MM.1S (cell line): Measurements from ENCODE around the gene CTDNEP1.

ENCODE experiments used
- DNase-seq: peaks from one replicate; pipeline ENCODE4 v3.0.0-alpha.2; 2015
- H2AFZ ChIP-seq: fragments of 300-600 bp; sonication (generic); 2 replicates; pipeline ENCODE4 v1.6.0; 2016; ENCODE audit warnings: antibody characterized with exemption, low read length
- H3F3A ChIP-seq: fragments of 300-600 bp; sonication (generic); 2 replicates; pipeline ENCODE4 v1.6.1; 2016; ENCODE audit warnings: mild to moderate bottlenecking, antibody characterized with exemption, low read length, moderate library complexity, mixed read lengths; ENCODE audit not compliant: insufficient read depth
- H3K27ac ChIP-seq: fragments of 300-600 bp; sonication (generic); 2 replicates; pipeline ENCODE4 v1.5.1; 2016; ENCODE audit warnings: mild to moderate bottlenecking, low read length
- H3K27me3 ChIP-seq: fragments of 300-600 bp; sonication (generic); replicated peaks from 2 replicates; pipeline ENCODE4 v1.6.0; 2016; ENCODE audit warnings: low read length; ENCODE audit not compliant: insufficient read depth
- H3K36me3 ChIP-seq: fragments of 300-600 bp; sonication (generic); replicated peaks from 2 replicates; pipeline ENCODE4 v1.6.1; 2016; ENCODE audit warnings: mild to moderate bottlenecking, low read length, mixed read lengths; ENCODE audit not compliant: insufficient read depth
- H3K4me1 ChIP-seq: fragments of 300-600 bp; sonication (generic); 2 replicates; pipeline ENCODE4 v1.6.1; 2016; ENCODE audit warnings: low read length, mixed read lengths
- H3K4me2 ChIP-seq: fragments of 300-600 bp; sonication (generic); 2 replicates; pipeline ENCODE4 v1.6.0; 2016; ENCODE audit warnings: low read depth, low read length
- H3K4me3 ChIP-seq: fragments of 300-600 bp; sonication (generic); 2 replicates; pipeline ENCODE4 v1.5.1; 2016; ENCODE audit warnings: low read length, mixed read lengths
- H3K79me2 ChIP-seq: fragments of 300-600 bp; sonication (generic); 2 replicates; pipeline ENCODE4 v1.6.1; 2016; ENCODE audit warnings: mixed run types, low read length, mixed read lengths
- H3K9ac ChIP-seq: fragments of 300-600 bp; sonication (generic); 2 replicates; pipeline ENCODE4 v1.6.1; 2016; ENCODE audit warnings: low read length, mixed read lengths
- H3K9me2 ChIP-seq: fragments of 300-600 bp; sonication (generic); replicated peaks from 2 replicates; pipeline ENCODE4 v1.6.1; 2016; ENCODE audit warnings: mild to moderate bottlenecking, low read length, mixed read lengths; ENCODE audit not compliant: insufficient read depth
- H3K9me3 ChIP-seq: fragments of 300-600 bp; sonication (generic); replicated peaks from 2 replicates; pipeline ENCODE4 v1.6.1; 2016; ENCODE audit warnings: mild to moderate bottlenecking, low read length, mixed read lengths; ENCODE audit not compliant: insufficient read depth
- H4K20me1 ChIP-seq: fragments of 300-600 bp; sonication (generic); 2 replicates; pipeline ENCODE4 v1.6.1; 2016; ENCODE audit warnings: mild to moderate bottlenecking, low read length, moderate library complexity, mixed read lengths; ENCODE audit not compliant: insufficient read depth
- CTCF ChIP-seq: fragments of 300-600 bp; sonication (generic); IDR thresholded peaks from 2 replicates; pipeline ENCODE4 v1.5.1; 2016; ENCODE audit warnings: antibody characterized with exemption, low read length, mixed read lengths
- EZH2 ChIP-seq: fragments of 300-600 bp; sonication (generic); optimal IDR thresholded peaks from 2 replicates; pipeline ENCODE3; 2017; ENCODE audit warnings: low read depth, mild to moderate bottlenecking, antibody characterized with exemption, low read length, mixed read lengths
- EZH2phosphoT487 ChIP-seq: fragments of 300-600 bp; sonication (generic); IDR thresholded peaks from 2 replicates; pipeline ENCODE4 v1.6.1; 2018; ENCODE audit warnings: antibody characterized with exemption, low read length

CTDNEP1 gene

GRCh38 chr17:7236808-7237207 is 14.7 kb downstream of the CTDNEP1 start:
- Histone ChIP-seq H2AFZ (no peak overlapping the region), H3K4me3 (no peak overlapping the region), H3K27ac (no peak overlapping the region), H3K79me2 (peaks cover 86% of the 10 kb centered on the region), H3K27me3 (no peaks in the 10 kb centered on the region), H4K20me1 (no peaks in the 10 kb centered on the region), H3K9me3 (no peaks in the 10 kb centered on the region), H3F3A (peaks cover 45% of the 10 kb centered on the region), H3K4me2 (no peak overlapping the region), H3K36me3 (no peaks in the 10 kb centered on the region; the same call in 1 of the 2 replicates), H3K4me1 (peaks cover 34% of the 10 kb centered on the region), H3K9ac (no peak overlapping the region), H3K9me2 (no peaks in the 10 kb centered on the region)
- DNase-seq, result no peak
- TF ChIP-seq EZH2phosphoT487, result no peak

- Histone ChIP-seq H3K4me3 (no peak overlapping the region), H3K27ac (no peak overlapping the region), H3K9me2 (no peaks in the 10 kb centered on the region), H3K9me3 (no peaks in the 10 kb centered on the region), H2AFZ (no peak overlapping the region), H3K79me2 (peaks cover 84% of the 10 kb centered on the region), H4K20me1 (no peaks in the 10 kb centered on the region), H3K36me3 (no peaks in the 10 kb centered on the region; the same call in 1 of the 2 replicates), H3K4me1 (peaks cover 31% of the 10 kb centered on the region), H3K4me2 (peak overlapping the region; percentile 97), H3F3A (peaks cover 36% of the 10 kb centered on the region), H3K27me3 (no peaks in the 10 kb centered on the region), H3K9ac (no peak overlapping the region)
- no peak for DNase-seq
- TF ChIP-seq EZH2 (no peak), CTCF (no peak), EZH2phosphoT487 (no peak)
Measured at GRCh38 chr17:7235693-7236665, 15.6 kb downstream of the CTDNEP1 start.

GRCh38 chr17:7234083-7234951 is 17.2 kb downstream of the CTDNEP1 start, which contains the start of gene DVL2:
Gene DVL2, minus strand, starts transcription at chr17:7234517. Its CDS starts 255 bp downstream, at chr17:7234262.
- H3K79me2 ChIP-seq, result peaks cover 86% of the 10 kb centered on the region
- TF ChIP-seq EZH2phosphoT487 (no peak), EZH2 (no peak), CTCF (no peak)
- H3K4me2 ChIP-seq, result peak within 1 kb of the TSS; percentile 97
- H3K9ac ChIP-seq, result peak within 1 kb of the TSS; percentile 79
- peak within 1 kb of the TSS; percentile 46; the same call in 1 of the 2 replicates for H3K27ac ChIP-seq
- H3K9me3 ChIP-seq, result no peaks in the 10 kb centered on the region
- no peaks in the 10 kb centered on the region for H4K20me1 ChIP-seq
- peak within 1 kb of the TSS; percentile 86 for H2AFZ ChIP-seq
- H3K36me3 ChIP-seq, result no peaks in the 10 kb centered on the region; the same call in 1 of the 2 replicates
- H3K4me3 ChIP-seq, result peak within 1 kb of the TSS; percentile 99
- H3K27me3 ChIP-seq, result no peaks in the 10 kb centered on the region
- no peaks in the 10 kb centered on the region for H3K9me2 ChIP-seq
- peaks cover 19% of the 10 kb centered on the region for H3K4me1 ChIP-seq
- peaks cover 25% of the 10 kb centered on the region for H3F3A ChIP-seq
- peak; percentile 95 for DNase-seq
